ENCODE results near the gene TEKT4.

The TEKT4 gene

DNA sequence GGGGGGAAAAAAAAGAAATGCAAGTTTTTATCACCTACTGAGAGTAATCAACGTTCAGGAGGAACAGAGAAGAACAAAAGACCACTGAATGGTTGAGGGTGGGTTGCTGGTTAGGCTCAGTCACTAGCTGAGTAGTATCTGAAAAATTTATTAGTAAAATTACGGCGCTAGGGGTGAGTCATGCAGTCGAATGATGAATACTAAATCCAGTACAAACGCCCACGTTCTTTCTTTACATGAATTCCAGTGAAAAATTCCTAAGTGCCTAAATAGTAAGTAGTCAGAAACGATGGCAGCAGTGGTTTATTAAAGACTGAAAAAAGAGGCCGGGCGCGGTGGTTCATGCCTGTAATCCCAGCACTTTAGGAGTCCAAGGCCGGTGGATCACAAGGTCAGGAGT lies 52.0 kb downstream of the TEKT4 start:
- no peak for TF ChIP-seq SIN3A (IDR thresholded peaks at IDR 0.05; ENCODE audit: borderline replicate concordance, insufficient read depth, low read length)
- TF ChIP-seq FOXP2 (optimal IDR thresholded peaks at IDR 0.05; ENCODE audit: borderline replicate concordance, extremely low read depth, extremely low read length, insufficient read depth): no peak
- TF ChIP-seq TAF1 (IDR thresholded peaks at IDR 0.05; ENCODE audit: borderline replicate concordance, insufficient read depth, low read length): no peak
- TF ChIP-seq REST (IDR thresholded peaks at IDR 0.05; ENCODE audit: insufficient read depth in 1 of 2, low read depth in 2 of 2, low read length in 2 of 2): no peak
- no peak for TF ChIP-seq POLR2AphosphoS5 (IDR thresholded peaks at IDR 0.05; ENCODE audit: low read depth, low read length)

- TF ChIP-seq REST (IDR thresholded peaks at IDR 0.05; ENCODE audit: insufficient read depth in 1 of 2, low read depth in 2 of 2, low read length in 2 of 2): peak in 1 of 2 experiments; percentile 85; a peak in 2 of 4 replicates
Observed at GRCh38 chr2:94924999-94925398, 53.8 kb downstream of the TEKT4 start.

All from PFSK-1 (cell line).